HG02798 (cell line): Measurements from ENCODE around the gene SHC1.

ENCODE experiments used
- ATAC-seq: cut with Tn5 transposase; IDR thresholded peaks from one replicate; pipeline ENCODE4 v1.9.1; 2021; ENCODE audit warnings: mild to moderate bottlenecking; ENCODE audit not compliant: unreplicated experiment, poor library complexity

The SHC1 gene

GRCh38 chr1:154970631-154971340 lies at the start of gene SHC1:
Gene SHC1 (minus strand): TSS chr1:154970747. CDS start chr1:154970526, 221 bp downstream.
- no peak for ATAC-seq

GRCh38 chr1:155019377-155020245 lies 49.1 kb upstream of the SHC1 start:
- ATAC-seq = no peak

- ATAC-seq = no peak
Measured at GRCh38 chr1:155018617-155019348, 48.2 kb upstream of the SHC1 start.

GRCh38 chr1:155017946-155018316 lies 47.4 kb upstream of the SHC1 start:
- ATAC-seq = peak; percentile 5

- ATAC-seq = peak; percentile 86
Measured at GRCh38 chr1:155017041-155017945, 46.7 kb upstream of the SHC1 start.

GRCh38 chr1:155016231-155016831 lies 45.8 kb upstream of the SHC1 start:
- ATAC-seq = no peak

GRCh38 chr1:155015527-155016230 lies 45.1 kb upstream of the SHC1 start:
- no peak for ATAC-seq

GRCh38 chr1:155014709-155015508 lies 44.4 kb upstream of the SHC1 start:
- ATAC-seq = no peak

- ATAC-seq = no peak
Measured at GRCh38 chr1:155013632-155014031, 43.1 kb upstream of the SHC1 start.

- no peak for ATAC-seq
Measured at GRCh38 chr1:155012776-155013602, 42.4 kb upstream of the SHC1 start.

GRCh38 chr1:155012026-155012546 lies 41.5 kb upstream of the SHC1 start:
- ATAC-seq = no peak

- no peak for ATAC-seq
Measured at GRCh38 chr1:155011437-155012025, 41.0 kb upstream of the SHC1 start.

- ATAC-seq = no peak
Measured at GRCh38 chr1:155011004-155011416, 40.5 kb upstream of the SHC1 start.

- ATAC-seq = no peak
Measured at GRCh38 chr1:155010211-155010918, 39.8 kb upstream of the SHC1 start.

GRCh38 chr1:155009742-155010141 lies 39.2 kb upstream of the SHC1 start:
- ATAC-seq = no peak

- no peak for ATAC-seq
Measured at GRCh38 chr1:155009221-155009711, 38.7 kb upstream of the SHC1 start.
